B cell (primary cell): ENCODE data around the gene IRGM. TPM values are rescaled to one million over a fixed set of nuclear protein-coding genes. Genes with fewer than 3 reads are reported as not detected.
"Not testable (repeated sequence)": the region's sequence is repeated elsewhere in the genome, so short reads cannot be mapped to it uniquely, and the experiment has no call there.

Experiments used
- ATAC-seq: fragments of 200-7000 bp; cut with Tn5 transposase; one replicate; pipeline ENCODE4 v1.10.0; 2021; ENCODE audit warnings: low read depth, mild to moderate bottlenecking, moderate number of reproducible peaks, moderate library complexity
- CTCF ChIA-PET: fragments of 350-600 bp; sonication (Branson Sonifier 250); formaldehyde crosslinking; loops from one replicate; lab custom pipeline; 2021; ENCODE audit warnings: antibody characterized with exemption, inconsistent platforms; lab: Charles Lee
- POLR2A ChIA-PET: fragments of 350-600 bp; sonication (Branson Sonifier 250); formaldehyde crosslinking; loops from one replicate; lab custom pipeline; 2021; ENCODE audit warnings: antibody characterized with exemption; lab: Charles Lee
- DNase-seq: peaks from one replicate; pipeline ENCODE4 v3.0.0; 2013
- H2AFZ ChIP-seq: 2 replicates; pipeline ENCODE4 v1.6.1; 2012; ENCODE audit warnings: mild to moderate bottlenecking, low read depth, low read length; ENCODE audit not compliant: insufficient read depth, poor library complexity, severe bottlenecking
- H3K27ac ChIP-seq, 2 donors: 1 replicate in 1 of 2; 2 replicates in 1 of 2; pipeline ENCODE4 v1.5.1; 2012 to 2013; ENCODE audit warnings: low read length in 2 of 2, mild to moderate bottlenecking in 2 of 2, moderate library complexity in 1 of 2
- H3K27me3 ChIP-seq, 4 experiments: fragments of 200-600 bp in 1 of 4; sonication (generic) in 1 of 4; replicated peaks in 1 of 4; 1 replicate in 2 of 4; 2 replicates in 2 of 4; pipeline versions ENCODE4 v1.6.1 to v1.7.0; 2013 to 2016; ENCODE audit warnings: low read length in 3 of 4, mild to moderate bottlenecking in 2 of 4, mixed read lengths in 1 of 4, moderate library complexity in 1 of 4; ENCODE audit not compliant: insufficient read depth in 4 of 4, control insufficient read depth in 3 of 4; ENCODE audit errors: control extremely low read depth in 1 of 4
- H3K36me3 ChIP-seq, 2 experiments: replicated peaks in 1 of 2; 1 replicate in 1 of 2; 2 replicates in 1 of 2; pipeline versions ENCODE4 v1.6.1 to v1.7.1; 2013; ENCODE audit warnings: low read length in 1 of 2; ENCODE audit not compliant: insufficient read depth in 2 of 2, control insufficient read depth in 1 of 2; ENCODE audit errors: control extremely low read depth in 1 of 2, extremely low read depth in 1 of 2
- H3K4me1 ChIP-seq, 2 donors: fragments of 200-600 bp in 1 of 2; sonication (generic) in 1 of 2; 1 replicate in 1 of 2; 2 replicates in 1 of 2; pipeline versions ENCODE4 v1.5.1 to v1.6.1; 2013 to 2017; ENCODE audit warnings: low read length in 2 of 2; ENCODE audit not compliant: control insufficient read depth in 2 of 2, insufficient read depth in 2 of 2
- H3K4me2 ChIP-seq: replicated peaks from 2 replicates; pipeline ENCODE3; 2012; ENCODE audit warnings: mild to moderate bottlenecking, low read depth, low read length; ENCODE audit not compliant: poor library complexity, severe bottlenecking
- H3K4me3 ChIP-seq, 5 experiments: fragments of 200-600 bp in 1 of 5; sonication (generic) in 1 of 5; 1 replicate in 3 of 5; 2 replicates in 2 of 5; pipeline versions ENCODE4 v1.5.1 to v1.7.0; 2011 to 2016; ENCODE audit warnings: low read length in 4 of 5, mild to moderate bottlenecking in 4 of 5, low read depth in 2 of 5, control low read depth in 1 of 5, moderate library complexity in 1 of 5; ENCODE audit not compliant: insufficient read depth in 1 of 5; ENCODE audit errors: control extremely low read depth in 1 of 5, extremely low read depth in 1 of 5
- H3K79me2 ChIP-seq: fragments of 200-600 bp; sonication (generic); one replicate; pipeline ENCODE4 v1.6.0; 2016; ENCODE audit warnings: low read length; ENCODE audit not compliant: control insufficient read depth, insufficient read depth
- H3K9ac ChIP-seq: fragments of 200-600 bp; sonication (generic); 2 replicates; pipeline ENCODE4 v1.6.1; 2017; ENCODE audit warnings: mild to moderate bottlenecking, low read length, moderate library complexity
- H3K9me3 ChIP-seq, 3 donors: one replicate each; pipeline versions ENCODE4 v1.6.1 to v1.7.1; 2013; ENCODE audit warnings: low read length in 2 of 3; ENCODE audit not compliant: control insufficient read depth in 2 of 3, insufficient read depth in 1 of 3; ENCODE audit errors: control extremely low read depth in 1 of 3
- H4K20me1 ChIP-seq: 2 replicates; pipeline ENCODE4 v1.6.0; 2012; ENCODE audit warnings: mild to moderate bottlenecking, low read length; ENCODE audit not compliant: insufficient read depth, control insufficient read depth, poor library complexity, severe bottlenecking
- H3K27ac Mint-ChIP-seq: one replicate; pipeline ENCODE4 v1.8.0; 2021; ENCODE audit warnings: mixed read lengths
- H3K27me3 Mint-ChIP-seq: one replicate; pipeline ENCODE4 v1.8.0; 2021; ENCODE audit warnings: mixed read lengths
- H3K4me1 Mint-ChIP-seq: one replicate; pipeline ENCODE4 v1.8.0; 2021; ENCODE audit warnings: mixed read lengths
- H3K4me3 Mint-ChIP-seq: one replicate; pipeline ENCODE4 v1.8.0; 2021; ENCODE audit warnings: mixed read lengths
- H3K9me3 Mint-ChIP-seq: one replicate; pipeline ENCODE4 v1.8.0; 2022; ENCODE audit warnings: mixed read lengths; ENCODE audit not compliant: insufficient read depth
- CTCF ChIP-seq: fragments of 200-600 bp; IDR thresholded peaks from one replicate; pipeline ENCODE4 v1.8.0; 2022; ENCODE audit warnings: antibody characterized with exemption, mild to moderate bottlenecking
- EZH2 ChIP-seq: IDR thresholded peaks from 2 replicates; pipeline ENCODE4 v1.6.1; 2012; ENCODE audit warnings: borderline replicate concordance, low read depth, mild to moderate bottlenecking, moderate library complexity, low read length; ENCODE audit not compliant: insufficient read depth, poor library complexity, severe bottlenecking
- WGBS: methylation state at CpG from one replicate; pipeline ENCODE4 v1.1.5; 2013; ENCODE audit warnings: missing lambda C conversion rate; ENCODE audit not compliant: insufficient coverage; 5-methylcytosine and 5-hydroxymethylcytosine counted together
- intact Hi-C: fragments of 100-400 bp; cut with micrococcal nuclease; formaldehyde crosslinking; loops from one replicate; pipeline ENCODE4 v1.10.0; 2022
- polyA plus RNA-seq: library from polyadenylated mRNA; depleted of rRNA; stranded (reverse); fragments of >200 nt; gene quantifications from 2 replicates; pipeline ENCODE4 v1.2.3, GENCODE V29; 2012
- total RNA-seq, 2 donors: library from RNA; stranded (reverse); fragments of 120-200 nt in 1 of 2; gene quantifications; 1 replicate in 1 of 2; 2 replicates in 1 of 2; pipeline versions ENCODE4 v1.2.3 to v1.2.4, GENCODE V29; 2013 to 2022

IRGM gene
- total and polyA plus RNA-seq, 2 donors (not counting 1 experiment from before 2014, with no cell fraction given), result 1.3 to 2.5 TPM

GRCh38 chr5:150836064-150836463 is 10.3 kb upstream of the IRGM start:
- H3K4me2 ChIP-seq, result no peak overlapping the region
- H3K27me3 Mint-ChIP-seq, result peaks cover 27% of the 10 kb centered on the region
- ChIA-PET POLR2A (no interaction called here), CTCF (no interaction called here)
- H3K9me3 ChIP-seq, result peaks cover 0 to 5% (median 4%) of the 10 kb centered on the region in 3 donors
- WGBS, result 100% methylated on average over 4 of the region's 5 CpGs
- H3K4me3 ChIP-seq, result no peak overlapping the region
- no peak overlapping the region for H3K27ac Mint-ChIP-seq
- no peaks in the 10 kb centered on the region for H3K4me1 ChIP-seq
- H3K4me3 Mint-ChIP-seq, result no peak overlapping the region
- no peaks in the 10 kb centered on the region for H3K79me2 ChIP-seq
- no peak for TF ChIP-seq EZH2
- TF ChIP-seq CTCF, result no peak
- H3K4me1 Mint-ChIP-seq, result no peaks in the 10 kb centered on the region
- no peaks in the 10 kb centered on the region for H3K36me3 ChIP-seq
- H2AFZ ChIP-seq, result no peak overlapping the region
- no peaks in the 10 kb centered on the region for H3K9me3 Mint-ChIP-seq
- no peak for DNase-seq
- H3K27ac ChIP-seq, result no peak overlapping the region
- intact Hi-C loops, result no loop called here
- H4K20me1 ChIP-seq, result no peaks in the 10 kb centered on the region
- H3K9ac ChIP-seq, result no peak overlapping the region
- H3K27me3 ChIP-seq, result peaks cover 0 to 11% (median 5%) of the 10 kb centered on the region in 4 experiments
- no peak for ATAC-seq

GRCh38 chr5:150836703-150837102 is 9.6 kb upstream of the IRGM start:
- DNase-seq, result no peak
- H3K4me1 ChIP-seq, result no peaks in the 10 kb centered on the region
- peaks cover 0 to 11% (median 5%) of the 10 kb centered on the region in 4 experiments for H3K27me3 ChIP-seq
- intact Hi-C loops, result no loop called here
- no peak overlapping the region for H3K27ac ChIP-seq
- no peaks in the 10 kb centered on the region for H3K79me2 ChIP-seq
- no peak for TF ChIP-seq EZH2
- TF ChIP-seq CTCF, result no peak
- no peak overlapping the region for H3K9ac ChIP-seq
- no peak overlapping the region for H3K27ac Mint-ChIP-seq
- ChIA-PET POLR2A (no interaction called here), CTCF (no interaction called here)
- no peak overlapping the region for H3K4me3 Mint-ChIP-seq
- ATAC-seq, result no peak
- H4K20me1 ChIP-seq, result no peaks in the 10 kb centered on the region
- no peak overlapping the region for H3K4me2 ChIP-seq
- 96% methylated on average over 2 of the region's 3 CpGs for WGBS
- no peak overlapping the region for H3K4me3 ChIP-seq
- H2AFZ ChIP-seq, result no peak overlapping the region
- peaks cover 31% of the 10 kb centered on the region for H3K27me3 Mint-ChIP-seq
- H3K9me3 ChIP-seq, result peaks cover 0 to 3% (median under 1%) of the 10 kb centered on the region in 3 donors
- no peaks in the 10 kb centered on the region for H3K4me1 Mint-ChIP-seq
- no peaks in the 10 kb centered on the region for H3K9me3 Mint-ChIP-seq
- H3K36me3 ChIP-seq, result no peaks in the 10 kb centered on the region

- H4K20me1 ChIP-seq, result not testable (repeated sequence)
Observed at GRCh38 chr5:150845185-150845859, 999 bp upstream of the IRGM start.

More at GRCh38 chr5:150845185-150845859, 999 bp upstream of the IRGM start:
- H3K79me2 ChIP-seq, H3K9ac ChIP-seq, H3K4me3 Mint-ChIP-seq, DNase-seq, H3K4me1 Mint-ChIP-seq, intact Hi-C loops, H3K4me2 ChIP-seq, H3K9me3 ChIP-seq, H3K9me3 Mint-ChIP-seq, H3K27ac Mint-ChIP-seq, H3K27ac ChIP-seq, H3K27me3 ChIP-seq, H3K36me3 ChIP-seq, ATAC-seq, H2AFZ ChIP-seq, H3K4me3 ChIP-seq: not testable (repeated sequence)
- CTCF ChIA-PET, result interaction anchor here (1.0 to 3.6 kb wide), 5 partner anchors 44 to 388 kb away, joined by 3 to 71 read pairs (median 10); no protein-coding TSS in a partner anchor
- POLR2A ChIA-PET, result interaction anchor here (1.0 kb wide), 1 partner anchor 44 kb away, joined by 3 read pairs; no protein-coding TSS in a partner anchor
- H3K27me3 Mint-ChIP-seq, result peaks cover 10% of the 10 kb centered on the region
- WGBS, result 98% methylated on average over 26 of the region's 32 CpGs
- H3K4me1 ChIP-seq, result peaks cover 4 to 11% of the 10 kb centered on the region in 2 donors
